Measurements from ENCODE around the gene SMTNL2.
"Not testable (repeated sequence)": the region's sequence is repeated elsewhere in the genome, so short reads cannot be mapped to it uniquely, and the experiment has no call there.

The SMTNL2 gene

DNA sequence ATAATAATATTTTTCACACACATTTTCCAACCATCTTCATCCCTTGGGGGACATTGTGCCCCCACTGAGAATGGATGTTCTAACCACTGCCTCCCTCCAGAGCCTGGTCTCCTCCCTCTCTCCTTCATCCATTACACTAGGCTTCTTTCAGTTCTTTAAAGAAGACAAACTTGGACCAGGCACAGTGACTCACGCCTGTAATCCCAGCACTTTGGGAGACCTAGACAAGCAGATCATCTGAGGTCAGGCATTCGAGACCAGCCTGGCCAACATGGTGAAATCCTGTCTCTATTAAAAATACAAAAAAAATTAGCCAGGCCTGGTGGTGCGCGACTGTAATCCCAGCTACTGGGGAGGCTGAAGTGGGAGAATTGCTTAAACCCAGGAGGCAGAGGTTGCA lies 50.6 kb downstream of the SMTNL2 start:
- DNase-seq (ENCODE audit: low read depth), result no peak

DNA sequence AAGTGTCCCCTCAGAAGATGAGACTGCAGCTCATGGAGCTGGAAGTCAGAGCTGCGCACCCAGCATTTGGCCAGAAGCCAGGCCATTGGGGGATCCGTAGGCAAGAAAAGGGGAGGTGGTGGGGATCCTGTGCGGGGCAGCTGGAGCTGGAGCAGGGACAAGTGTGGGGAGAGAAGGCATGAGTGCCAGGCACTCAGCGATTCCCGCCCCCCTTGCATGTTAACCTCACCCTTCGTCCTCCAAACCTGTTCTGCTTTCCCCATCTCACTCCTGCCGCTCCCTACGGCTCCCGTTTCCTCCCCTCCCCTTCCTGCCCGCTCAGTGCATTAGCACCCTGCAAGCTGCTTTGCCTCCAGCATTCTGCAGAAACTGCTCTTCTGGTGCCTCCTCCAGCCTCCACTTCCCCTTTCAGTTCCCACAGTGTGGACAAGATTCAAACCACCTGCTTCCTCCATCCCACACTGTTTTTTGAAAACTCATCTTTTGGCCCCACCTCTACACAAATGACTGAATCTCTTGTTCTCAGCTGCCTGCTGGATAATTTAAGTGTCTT lies 51.6 kb downstream of the SMTNL2 start:
- no peak for DNase-seq (ENCODE audit: low read depth)

DNA sequence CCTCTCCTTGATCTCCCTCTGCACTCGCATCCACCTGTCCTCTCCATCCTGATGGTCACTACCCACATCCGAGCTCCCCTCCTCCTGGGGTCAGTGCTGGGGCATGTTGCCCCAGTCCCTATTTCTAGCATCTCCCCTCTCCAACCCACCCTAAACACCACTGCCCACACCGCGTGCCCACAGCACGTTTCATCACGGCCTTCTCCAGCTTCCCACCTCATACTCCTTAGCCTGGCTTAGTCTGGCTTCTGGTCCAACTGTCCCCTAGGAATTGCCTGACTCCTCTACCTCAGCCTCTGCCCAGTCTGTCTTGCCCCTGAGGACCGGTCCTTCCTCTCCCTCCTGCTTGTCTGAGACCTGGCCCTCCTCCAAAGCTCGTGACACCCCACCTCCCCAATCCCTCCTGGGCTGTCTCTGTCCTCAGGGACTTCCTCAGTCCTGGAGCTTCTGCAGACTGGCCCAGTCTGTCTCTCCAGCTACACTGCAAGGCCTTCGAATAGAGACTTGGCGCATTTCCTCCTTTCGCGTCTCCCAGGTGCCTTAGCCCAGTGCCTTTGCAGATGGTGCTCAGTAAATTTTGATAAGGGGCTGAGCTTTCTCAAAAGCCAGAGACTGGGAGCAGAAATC lies 52.3 kb downstream of the SMTNL2 start:
- no peak for DNase-seq (ENCODE audit: low read depth)

DNA sequence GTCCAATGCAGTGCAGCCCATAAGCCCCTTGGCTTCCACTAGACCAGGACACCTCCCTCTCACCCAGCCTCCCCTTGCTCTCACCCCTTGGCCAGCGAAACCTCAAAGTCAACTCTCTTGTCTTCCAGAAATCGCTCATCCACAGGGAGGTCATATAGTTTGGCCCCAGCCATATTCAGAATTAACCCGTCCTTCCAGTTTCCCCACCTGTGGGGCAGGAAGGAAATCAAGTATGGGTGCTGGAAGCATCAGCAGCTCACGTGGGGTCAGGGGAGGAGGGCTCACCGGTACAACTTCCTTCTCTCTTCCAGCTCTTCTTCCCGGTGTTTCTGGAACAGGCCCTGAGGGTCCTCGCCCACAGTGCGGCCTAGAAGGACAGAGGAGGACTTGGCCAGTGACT lies 54.4 kb downstream of the SMTNL2 start:
- DNase-seq (ENCODE audit: low read depth), result not testable (repeated sequence)

DNA sequence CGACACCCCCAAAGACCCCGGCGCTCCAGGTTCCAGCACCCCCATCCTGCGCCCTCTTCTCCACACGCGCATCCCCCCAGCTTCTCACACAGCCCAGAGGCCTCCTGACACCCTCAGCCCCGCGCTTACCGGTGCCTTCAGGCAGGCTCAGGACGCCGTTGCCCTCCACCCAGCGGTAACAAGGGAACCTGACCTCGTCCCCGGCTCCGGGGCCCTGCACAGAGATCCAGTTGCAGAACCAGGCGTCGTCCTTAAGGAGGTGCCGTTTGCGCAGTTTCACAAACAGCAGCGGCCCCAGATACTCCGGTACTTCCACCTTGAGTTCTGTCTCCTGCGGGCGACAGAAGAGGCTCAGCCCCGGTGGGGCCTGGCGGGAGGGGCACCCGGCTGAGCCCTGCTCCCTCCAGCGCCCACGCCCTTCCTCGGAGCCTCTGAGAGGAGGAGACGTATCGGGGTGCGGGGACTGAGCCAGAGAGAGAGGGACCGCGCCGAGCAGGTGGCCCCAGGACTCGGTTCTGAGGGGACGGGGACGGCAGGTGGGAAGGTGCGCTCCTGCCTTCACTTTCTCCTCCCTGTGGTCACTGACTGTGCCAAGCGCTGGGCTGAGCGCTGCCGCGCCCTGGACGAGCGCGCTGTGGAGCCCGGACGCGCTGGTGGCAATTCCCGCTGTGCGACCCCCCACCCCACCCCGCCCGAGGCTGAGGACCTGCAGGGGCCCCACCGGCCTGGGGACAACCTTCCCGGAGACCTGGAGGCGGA lies 55.2 kb downstream of the SMTNL2 start:
- not testable (repeated sequence) for DNase-seq (ENCODE audit: low read depth)

DNA sequence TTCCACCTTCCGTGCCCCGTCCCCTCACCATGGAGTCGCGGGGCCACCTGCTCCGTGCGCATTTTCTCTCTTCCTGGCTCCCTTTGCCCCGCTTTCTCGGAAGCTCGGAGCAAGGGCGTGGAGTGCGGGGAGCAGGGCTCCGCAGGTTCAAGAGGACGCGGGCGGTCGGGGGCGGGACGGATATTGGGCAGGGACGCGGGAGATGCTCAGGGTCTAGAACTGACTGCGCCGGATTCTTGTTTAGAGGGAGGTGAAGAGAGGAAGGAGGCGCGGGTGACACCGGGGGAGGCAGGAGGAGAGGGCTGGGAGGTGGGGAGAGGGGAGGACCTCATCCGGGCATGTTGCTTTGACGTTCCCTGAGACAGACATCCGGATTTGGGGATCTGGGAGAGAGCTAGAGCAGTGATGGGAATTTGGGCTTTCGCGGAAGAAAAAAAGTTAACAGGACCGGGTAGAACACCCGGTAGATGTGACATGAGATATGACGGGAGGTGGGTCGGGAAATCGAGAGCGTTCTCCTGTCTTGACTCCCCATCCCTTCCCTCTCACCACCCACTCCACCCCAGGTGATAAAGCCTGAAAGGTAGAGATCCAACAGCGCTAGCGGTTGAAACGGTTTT lies 56.4 kb downstream of the SMTNL2 start:
- DNase-seq (ENCODE audit: low read depth), result not testable (repeated sequence)

DNA sequence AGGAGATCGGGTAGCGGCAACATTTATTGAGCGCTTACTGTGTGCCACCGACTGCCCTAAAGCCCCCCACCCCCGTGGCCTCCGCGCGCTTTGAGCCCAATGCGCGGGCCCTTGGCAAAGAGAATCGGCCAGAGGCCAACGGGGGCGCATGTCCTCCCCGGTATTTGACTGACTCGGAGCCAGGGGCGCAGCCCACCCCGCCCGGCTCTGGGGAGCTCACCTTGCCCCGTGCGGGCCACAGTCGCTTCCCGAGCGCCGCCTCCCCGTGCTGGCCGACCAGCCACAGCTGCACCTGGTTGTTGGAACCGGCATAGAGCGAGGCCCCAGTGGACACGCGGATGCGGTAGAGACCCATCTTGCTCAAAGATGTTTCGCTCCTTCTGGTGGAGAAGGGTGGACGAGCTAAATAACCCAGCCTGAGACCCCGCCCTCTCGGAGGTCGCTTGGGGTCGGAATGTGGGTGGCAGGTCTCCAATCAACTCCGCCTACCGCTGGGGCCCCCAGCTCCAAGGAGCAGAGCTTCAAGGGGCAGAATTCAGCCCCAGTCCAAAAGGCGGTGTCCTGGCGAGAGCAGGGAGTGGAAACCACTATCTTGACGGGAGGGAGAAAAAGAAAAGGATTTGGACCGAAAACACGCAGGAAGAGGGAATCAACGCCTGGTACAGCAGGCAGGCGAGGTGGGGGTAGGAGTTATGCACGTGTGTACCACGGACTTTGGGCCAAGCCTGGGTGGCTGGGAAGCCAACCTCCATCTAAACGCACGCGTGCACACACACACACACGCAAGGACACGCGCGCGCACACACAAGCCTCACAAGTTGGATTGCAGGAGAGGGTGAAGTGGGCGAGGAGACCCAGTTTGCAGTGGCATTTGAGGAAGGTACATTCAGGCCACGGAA lies 57.2 kb downstream of the SMTNL2 start, which contains the start of gene ALOX15:
TSS of gene ALOX15 (minus strand) at position 382 of the 899 bp plus-strand sequence. CDS start at position 355, 27 bp downstream.
- DNase-seq (ENCODE audit: low read depth), result no peak

DNA sequence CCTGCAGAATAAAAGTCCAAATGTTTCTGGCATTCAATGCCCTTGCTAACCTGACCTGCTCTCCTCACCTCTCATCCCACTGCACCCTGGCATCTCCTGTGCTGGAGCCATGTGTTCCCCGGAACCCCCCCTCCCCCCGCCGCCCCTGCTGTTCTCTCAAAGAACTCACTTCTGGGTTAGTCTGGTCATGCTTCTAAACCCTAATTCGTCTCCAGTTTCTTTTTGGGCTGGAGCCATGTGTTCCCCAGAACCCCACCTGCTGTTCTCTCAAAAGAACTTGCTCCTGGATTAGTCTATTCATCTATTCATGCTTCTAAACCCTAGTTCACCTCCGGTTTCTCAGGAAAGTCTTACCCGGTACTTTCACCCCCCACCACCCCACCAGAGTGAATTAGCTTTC lies 58.0 kb downstream of the SMTNL2 start:
- DNase-seq (ENCODE audit: low read depth), result no peak

DNA sequence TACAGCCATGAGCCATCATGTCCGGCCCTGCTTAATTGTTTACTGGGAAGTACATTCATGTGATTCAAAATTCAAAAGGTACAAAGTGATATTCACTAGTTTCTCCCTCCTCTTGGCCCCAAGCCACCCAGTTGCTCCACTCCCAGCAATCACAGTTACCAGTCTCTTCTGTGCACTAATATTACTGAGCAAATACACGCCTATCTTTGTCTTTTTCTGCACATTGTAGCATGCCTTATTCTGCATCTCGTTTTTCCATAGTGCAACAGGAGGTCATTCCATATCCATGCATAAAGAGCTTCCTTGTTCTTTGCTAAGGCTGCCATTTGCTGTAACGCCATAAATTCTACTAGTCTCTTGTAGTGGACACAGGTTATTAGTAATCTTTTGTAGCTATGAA lies 59.3 kb downstream of the SMTNL2 start:
- no peak for DNase-seq (ENCODE audit: low read depth)

DNA sequence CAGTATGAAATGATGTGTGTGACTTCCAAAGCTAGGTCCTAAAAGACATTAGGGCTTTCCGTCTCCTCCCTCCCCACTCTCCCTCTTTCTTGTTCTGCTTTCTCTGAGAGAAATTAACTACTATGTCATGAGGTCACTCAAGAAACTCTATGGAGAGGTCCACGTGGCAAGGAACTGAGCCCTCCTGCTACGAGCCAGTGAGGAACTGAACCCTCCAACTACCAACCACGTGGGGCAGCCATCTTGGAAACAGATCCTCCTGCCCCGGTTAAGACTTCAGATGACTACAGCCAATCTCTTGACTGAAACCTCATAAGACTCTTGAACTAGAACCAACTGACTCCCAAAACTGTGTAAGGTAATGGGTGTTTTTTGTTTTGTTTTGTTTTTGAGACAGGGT lies 61.3 kb downstream of the SMTNL2 start:
- no peak for DNase-seq (ENCODE audit: low read depth)

DNA sequence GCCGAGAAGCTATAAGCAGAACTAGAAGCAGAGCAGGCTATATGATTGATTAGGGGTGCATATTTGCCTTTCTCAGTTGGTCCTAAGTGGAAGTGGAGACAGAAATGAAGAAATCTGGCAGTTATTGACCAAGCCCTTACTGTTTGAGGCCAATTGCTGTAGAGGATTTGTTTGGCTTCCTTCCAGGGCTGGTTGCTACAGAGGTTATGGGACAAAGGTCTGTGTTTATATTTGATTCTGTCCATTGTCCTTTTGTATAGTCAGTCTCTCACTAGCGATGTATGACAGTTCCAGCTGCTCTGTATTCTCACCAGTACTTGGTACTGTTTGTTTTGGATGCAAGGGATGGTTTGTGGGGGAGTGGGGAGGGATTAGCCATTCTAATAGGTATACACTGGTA lies 64.4 kb downstream of the SMTNL2 start:
- DNase-seq (ENCODE audit: low read depth), result no peak

DNA sequence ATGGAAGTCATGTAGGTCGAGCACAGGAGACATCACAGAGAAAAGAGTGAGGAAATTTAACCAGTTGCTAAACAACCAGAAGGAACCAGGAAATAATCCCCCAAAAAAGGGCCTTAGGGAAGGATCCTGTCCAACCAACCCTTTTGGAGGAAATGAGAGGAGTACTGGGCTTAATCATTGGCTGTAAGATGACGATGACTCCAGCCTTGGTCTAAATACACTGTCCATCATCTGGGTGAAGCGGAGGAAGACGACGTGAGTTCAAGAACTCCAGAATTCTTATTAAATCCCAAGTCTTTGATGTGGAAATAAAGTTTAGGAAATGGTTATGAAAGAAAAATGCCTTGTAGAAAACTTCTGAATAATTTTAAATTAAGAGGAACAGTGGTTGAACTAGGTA lies 68.7 kb downstream of the SMTNL2 start:
- DNase-seq (ENCODE audit: low read depth), result no peak

DNA sequence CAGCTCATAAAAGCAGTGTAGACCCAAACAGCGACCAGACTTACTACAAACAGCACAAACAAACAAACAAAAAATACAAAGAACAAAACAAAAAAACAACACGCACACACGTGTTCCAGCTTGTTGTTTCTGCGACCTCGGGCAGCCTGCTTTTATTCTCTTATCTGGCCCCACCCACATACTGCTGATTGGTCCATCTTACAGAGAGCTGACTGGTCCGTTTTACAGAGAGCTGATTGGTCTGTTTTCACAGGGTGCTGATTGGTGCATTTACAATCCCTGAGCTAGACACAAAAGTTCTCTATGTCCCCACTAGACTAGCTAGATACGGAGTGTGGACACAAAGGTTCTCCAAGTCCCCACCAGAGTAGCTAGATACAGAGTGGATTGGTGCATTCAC lies 71.6 kb downstream of the SMTNL2 start:
- not testable (repeated sequence) for DNase-seq (ENCODE audit: low read depth)

DNA sequence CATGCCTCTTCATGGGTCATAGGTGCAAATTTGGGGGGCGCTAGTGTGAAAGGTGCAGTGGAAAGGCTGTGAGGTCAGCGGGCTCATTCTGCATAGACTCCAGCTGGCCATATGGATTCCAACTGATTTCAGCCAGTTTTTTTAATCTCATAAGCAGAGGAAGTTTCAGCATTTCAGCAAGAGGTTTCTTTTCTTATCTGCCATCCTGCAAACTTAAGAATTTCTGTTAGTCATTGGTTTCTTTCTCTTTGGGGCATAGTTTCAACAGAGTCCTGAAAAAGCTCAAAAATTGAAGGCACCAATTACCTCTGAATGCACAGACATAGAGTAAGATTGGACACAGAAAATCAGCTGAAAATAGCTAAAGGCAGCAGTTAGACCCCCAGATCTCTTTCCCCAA lies 73.3 kb downstream of the SMTNL2 start:
- DNase-seq (ENCODE audit: low read depth), result no peak

All from stromal cell of bone marrow (primary cell).